ENCODE measurements around the gene CSNK2B.

- TF ChIP-seq CTCF (conservative IDR thresholded peaks at IDR 0.05) (no peak), ZFX (IDR thresholded peaks at IDR 0.05) (no peak)
These were observed 41.8 kb upstream of the CSNK2B start for GRCh38 chr6:31624070-31624469.
